ENCODE measurements around the gene TULP4. TPM values are rescaled to one million over a fixed set of nuclear protein-coding genes. Genes with fewer than 3 reads are reported as not detected.
"Not testable (repeated sequence)": the region's sequence is repeated elsewhere in the genome, so short reads cannot be mapped to it uniquely, and the experiment has no call there.

TULP4 gene
- polyA plus RNA-seq, 3 donors, result 6.5 to 10.6 (median 7.9) TPM

GRCh38 chr6:158296854-158297324, 15.4 kb upstream of the TULP4 start:
- H2AFZ ChIP-seq (ENCODE audit: insufficient read depth, low read depth, low read length, poor library complexity, severe bottlenecking); H3K4me3 Mint-ChIP-seq: not testable (repeated sequence)
- peaks cover 14 to 16% of the 10 kb centered on the region in 2 donors for H3K36me3 Mint-ChIP-seq

GRCh38 chr6:158297657-158298056, 14.6 kb upstream of the TULP4 start:
- H3K9ac ChIP-seq (ENCODE audit: insufficient read depth, low read length, poor library complexity, severe bottlenecking); DNase-seq; H3K27me3 Mint-ChIP-seq (ENCODE audit: low read depth in 3 of 3); H4K20me1 ChIP-seq (ENCODE audit: insufficient read depth, low read length); H3K4me3 ChIP-seq (replicated peaks in 1 of 3; ENCODE audit: low read depth in 2 of 3, low read length in 3 of 3); H3K79me2 ChIP-seq (ENCODE audit: insufficient read depth, low read length); H3K4me3 Mint-ChIP-seq; H3K4me1 ChIP-seq (ENCODE audit: control insufficient read depth in 1 of 2, insufficient read depth in 2 of 2, low read length in 2 of 2); intact Hi-C loops (cut with micrococcal nuclease); H3K27ac ChIP-seq (ENCODE audit: low read depth in 1 of 2, low read length in 2 of 2); H3K4me2 ChIP-seq (replicated peaks; ENCODE audit: extremely low read depth, low read length, poor library complexity, severe bottlenecking); H3K36me3 ChIP-seq (replicated peaks in 1 of 2; ENCODE audit: control insufficient read depth in 1 of 2, insufficient read depth in 2 of 2, low read length in 2 of 2); H3K27me3 ChIP-seq (ENCODE audit: control insufficient read depth in 2 of 2, insufficient read depth in 2 of 2, low read length in 2 of 2); H3K27ac Mint-ChIP-seq; H2AFZ ChIP-seq (ENCODE audit: insufficient read depth, low read depth, low read length, poor library complexity, severe bottlenecking); H3K4me1 Mint-ChIP-seq: not testable (repeated sequence)
- 98% methylated on average over 4 of the region's 10 CpGs for WGBS (ENCODE audit: insufficient coverage)
- Mint-ChIP-seq H3K9me3 (peaks cover 28 to 55% (median 42%) of the 10 kb centered on the region in 7 donors), H3K36me3 (peaks cover 14 to 16% of the 10 kb centered on the region in 2 donors)
- peaks cover 35 to 48% of the 10 kb centered on the region in 2 donors for H3K9me3 ChIP-seq (replicated peaks in 1 of 2; ENCODE audit: control insufficient read depth in 1 of 2, insufficient read depth in 1 of 2, low read length in 2 of 2)

More at GRCh38 chr6:158296854-158297324, 15.4 kb upstream of the TULP4 start:
- H3K27ac ChIP-seq (ENCODE audit: low read depth in 1 of 2, low read length in 2 of 2); H3K4me3 ChIP-seq (replicated peaks in 1 of 3; ENCODE audit: low read depth in 2 of 3, low read length in 3 of 3); H3K4me2 ChIP-seq (replicated peaks; ENCODE audit: extremely low read depth, low read length, poor library complexity, severe bottlenecking); DNase-seq; intact Hi-C loops (cut with micrococcal nuclease); H3K36me3 ChIP-seq (replicated peaks in 1 of 2; ENCODE audit: control insufficient read depth in 1 of 2, insufficient read depth in 2 of 2, low read length in 2 of 2); H3K9ac ChIP-seq (ENCODE audit: insufficient read depth, low read length, poor library complexity, severe bottlenecking); H3K27me3 Mint-ChIP-seq (ENCODE audit: low read depth in 3 of 3); H3K27me3 ChIP-seq (ENCODE audit: control insufficient read depth in 2 of 2, insufficient read depth in 2 of 2, low read length in 2 of 2); H3K79me2 ChIP-seq (ENCODE audit: insufficient read depth, low read length); H3K4me1 Mint-ChIP-seq; H3K27ac Mint-ChIP-seq; H3K4me1 ChIP-seq (ENCODE audit: control insufficient read depth in 1 of 2, insufficient read depth in 2 of 2, low read length in 2 of 2); H4K20me1 ChIP-seq (ENCODE audit: insufficient read depth, low read length): not testable (repeated sequence)
- H3K9me3 Mint-ChIP-seq, result peaks cover 28 to 55% (median 42%) of the 10 kb centered on the region in 7 donors
- H3K9me3 ChIP-seq (replicated peaks in 1 of 2; ENCODE audit: control insufficient read depth in 1 of 2, insufficient read depth in 1 of 2, low read length in 2 of 2), result peaks cover 35 to 48% of the 10 kb centered on the region in 2 donors
- 100% methylated on average over 2 of the region's 7 CpGs for WGBS (ENCODE audit: insufficient coverage)

GRCh38 chr6:158300306-158301143, 11.7 kb upstream of the TULP4 start:
- H4K20me1 ChIP-seq (ENCODE audit: insufficient read depth, low read length); H3K4me2 ChIP-seq (replicated peaks; ENCODE audit: extremely low read depth, low read length, poor library complexity, severe bottlenecking); DNase-seq; H3K27me3 ChIP-seq (ENCODE audit: control insufficient read depth in 2 of 2, insufficient read depth in 2 of 2, low read length in 2 of 2); H3K27ac Mint-ChIP-seq; H3K4me1 Mint-ChIP-seq; H3K4me3 ChIP-seq (replicated peaks in 1 of 3; ENCODE audit: low read depth in 2 of 3, low read length in 3 of 3); H3K27me3 Mint-ChIP-seq (ENCODE audit: low read depth in 3 of 3); intact Hi-C loops (cut with micrococcal nuclease); H3K79me2 ChIP-seq (ENCODE audit: insufficient read depth, low read length); H3K4me3 Mint-ChIP-seq; H3K36me3 ChIP-seq (replicated peaks in 1 of 2; ENCODE audit: control insufficient read depth in 1 of 2, insufficient read depth in 2 of 2, low read length in 2 of 2); H3K4me1 ChIP-seq (ENCODE audit: control insufficient read depth in 1 of 2, insufficient read depth in 2 of 2, low read length in 2 of 2); H2AFZ ChIP-seq (ENCODE audit: insufficient read depth, low read depth, low read length, poor library complexity, severe bottlenecking); H3K9ac ChIP-seq (ENCODE audit: insufficient read depth, low read length, poor library complexity, severe bottlenecking); H3K27ac ChIP-seq (ENCODE audit: low read depth in 1 of 2, low read length in 2 of 2): not testable (repeated sequence)
- Mint-ChIP-seq H3K9me3 (peaks cover 23 to 50% (median 45%) of the 10 kb centered on the region in 7 donors), H3K36me3 (peaks cover 9 to 16% of the 10 kb centered on the region in 2 donors)
- peaks cover 33 to 38% of the 10 kb centered on the region in 2 donors for H3K9me3 ChIP-seq (replicated peaks in 1 of 2; ENCODE audit: control insufficient read depth in 1 of 2, insufficient read depth in 1 of 2, low read length in 2 of 2)
- WGBS (ENCODE audit: insufficient coverage), result 100% methylated on average over 2 of the region's 10 CpGs

- H3K9ac ChIP-seq (ENCODE audit: insufficient read depth, low read length, poor library complexity, severe bottlenecking); H3K36me3 ChIP-seq (replicated peaks in 1 of 2; ENCODE audit: control insufficient read depth in 1 of 2, insufficient read depth in 2 of 2, low read length in 2 of 2); H3K4me2 ChIP-seq (replicated peaks; ENCODE audit: extremely low read depth, low read length, poor library complexity, severe bottlenecking); H2AFZ ChIP-seq (ENCODE audit: insufficient read depth, low read depth, low read length, poor library complexity, severe bottlenecking); H3K27ac ChIP-seq (ENCODE audit: low read depth in 1 of 2, low read length in 2 of 2); H3K4me3 Mint-ChIP-seq; DNase-seq; H4K20me1 ChIP-seq (ENCODE audit: insufficient read depth, low read length); H3K79me2 ChIP-seq (ENCODE audit: insufficient read depth, low read length); H3K4me3 ChIP-seq (replicated peaks in 1 of 3; ENCODE audit: low read depth in 2 of 3, low read length in 3 of 3); H3K4me1 ChIP-seq (ENCODE audit: control insufficient read depth in 1 of 2, insufficient read depth in 2 of 2, low read length in 2 of 2); intact Hi-C loops (cut with micrococcal nuclease); H3K27me3 Mint-ChIP-seq (ENCODE audit: low read depth in 3 of 3); H3K4me1 Mint-ChIP-seq; H3K27me3 ChIP-seq (ENCODE audit: control insufficient read depth in 2 of 2, insufficient read depth in 2 of 2, low read length in 2 of 2); H3K27ac Mint-ChIP-seq: not testable (repeated sequence)
- H3K36me3 Mint-ChIP-seq, result peaks cover 9 to 10% of the 10 kb centered on the region in 2 donors
- no CpG with 5 or more reads among the region's 4 CpGs for WGBS (ENCODE audit: insufficient coverage)
- peaks cover 16 to 39% (median 38%) of the 10 kb centered on the region in 7 donors for H3K9me3 Mint-ChIP-seq
- H3K9me3 ChIP-seq (replicated peaks in 1 of 2; ENCODE audit: control insufficient read depth in 1 of 2, insufficient read depth in 1 of 2, low read length in 2 of 2), result peaks cover 23 to 28% of the 10 kb centered on the region in 2 donors
Observed at GRCh38 chr6:158301561-158301960, 10.7 kb upstream of the TULP4 start.
